Ascending aorta (tissue), 2 donors: ENCODE data around the gene GSTT2B. TPM values are rescaled to one million over a fixed set of nuclear protein-coding genes. Genes with fewer than 3 reads are reported as not detected.
A peak's percentile ranks its signal among the peaks of the same experiment; 100 is the strongest.
"Not testable (repeated sequence)": the region's sequence is repeated elsewhere in the genome, so short reads cannot be mapped to it uniquely, and the experiment has no call there.

ENCODE experiments used
- DNase-seq, 2 donors: peaks; one replicate each; pipeline ENCODE4 v3.0.0-alpha.2; 2019; ENCODE audit warnings: low spot score in 2 of 2
- H3K27ac ChIP-seq, 2 donors: fragments of 200-600 bp; sonication (generic); one replicate each; pipeline ENCODE4 v1.5.1; 2016 to 2017; ENCODE audit warnings: mild to moderate bottlenecking in 1 of 2
- H3K27me3 ChIP-seq: fragments of 200-600 bp; sonication (generic); one replicate; pipeline ENCODE4 v1.5.1; 2017
- H3K36me3 ChIP-seq, 2 donors: fragments of 200-600 bp; sonication (generic); one replicate each; pipeline ENCODE4 v1.5.1; 2016
- H3K4me1 ChIP-seq, 2 donors: fragments of 200-600 bp; sonication (generic); one replicate each; pipeline ENCODE4 v1.5.1; 2016 to 2017; ENCODE audit warnings: mild to moderate bottlenecking in 1 of 2
- H3K4me3 ChIP-seq, 2 donors: fragments of 200-600 bp; sonication (generic); one replicate each; pipeline ENCODE4 v1.5.1; 2016 to 2017; ENCODE audit warnings: mild to moderate bottlenecking in 1 of 2
- H3K9me3 ChIP-seq, 2 donors: fragments of 200-600 bp; sonication (generic); one replicate each; pipeline ENCODE4 v1.5.1; 2016
- intact Hi-C: fragments of 100-400 bp; cut with DNase I; formaldehyde crosslinking; loops from one replicate; pipeline ENCODE4 v1.15.1; 2023
- total RNA-seq: library from RNA; depleted of rRNA; stranded (reverse); fragments of >200 nt; gene quantifications from one replicate; pipeline ENCODE4 v1.1.0, GENCODE V29; 2016
- TF ChIP-seq, protein P1 (sequence below), 3 experiments: fragments of 200-600 bp in 2 of 3; fragments of 450-650 bp in 1 of 3; sonication (generic) in 2 of 3; IDR thresholded peaks; one replicate each; pipeline ENCODE4 v1.5.1; 2016 to 2019; ENCODE audit warnings: antibody characterized with exemption in 3 of 3, mild to moderate bottlenecking in 1 of 3, moderate library complexity in 1 of 3

Gene GSTT2B
- total RNA-seq, 1 donor from 2014 or later = not detected

DNA sequence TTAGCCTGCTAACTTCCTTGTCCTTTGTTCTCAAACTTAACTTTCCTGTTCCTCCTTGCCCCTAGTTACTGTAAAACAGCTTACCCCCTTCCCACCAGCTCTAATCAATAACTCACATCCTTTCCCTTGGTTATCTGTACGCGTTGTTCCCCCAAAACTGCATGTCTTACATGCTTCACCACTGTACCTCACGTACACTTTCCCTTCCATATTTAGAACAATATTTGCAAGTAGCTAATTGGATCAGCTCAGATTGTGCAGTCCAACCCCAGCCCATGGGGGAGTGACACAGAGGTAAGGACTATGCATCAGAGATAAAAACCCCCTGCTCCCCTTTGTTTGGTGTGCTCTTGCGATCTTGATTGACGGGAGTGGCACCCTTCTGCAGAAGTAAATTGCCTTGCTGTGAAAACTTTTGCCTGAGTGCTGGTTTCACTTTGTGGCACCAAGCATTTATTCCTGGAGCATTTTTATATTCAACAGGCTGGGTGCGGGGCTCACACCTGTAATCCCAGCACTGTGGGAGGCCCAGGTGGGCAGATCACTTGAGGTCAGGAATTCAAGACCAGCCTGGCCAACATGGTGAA is 35.9 kb downstream of the GSTT2B start:
- TF ChIP-seq, protein P1, sequence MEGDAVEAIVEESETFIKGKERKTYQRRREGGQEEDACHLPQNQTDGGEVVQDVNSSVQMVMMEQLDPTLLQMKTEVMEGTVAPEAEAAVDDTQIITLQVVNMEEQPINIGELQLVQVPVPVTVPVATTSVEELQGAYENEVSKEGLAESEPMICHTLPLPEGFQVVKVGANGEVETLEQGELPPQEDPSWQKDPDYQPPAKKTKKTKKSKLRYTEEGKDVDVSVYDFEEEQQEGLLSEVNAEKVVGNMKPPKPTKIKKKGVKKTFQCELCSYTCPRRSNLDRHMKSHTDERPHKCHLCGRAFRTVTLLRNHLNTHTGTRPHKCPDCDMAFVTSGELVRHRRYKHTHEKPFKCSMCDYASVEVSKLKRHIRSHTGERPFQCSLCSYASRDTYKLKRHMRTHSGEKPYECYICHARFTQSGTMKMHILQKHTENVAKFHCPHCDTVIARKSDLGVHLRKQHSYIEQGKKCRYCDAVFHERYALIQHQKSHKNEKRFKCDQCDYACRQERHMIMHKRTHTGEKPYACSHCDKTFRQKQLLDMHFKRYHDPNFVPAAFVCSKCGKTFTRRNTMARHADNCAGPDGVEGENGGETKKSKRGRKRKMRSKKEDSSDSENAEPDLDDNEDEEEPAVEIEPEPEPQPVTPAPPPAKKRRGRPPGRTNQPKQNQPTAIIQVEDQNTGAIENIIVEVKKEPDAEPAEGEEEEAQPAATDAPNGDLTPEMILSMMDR (IDR thresholded peaks at IDR 0.05) = no peak
- no peak overlapping the region for H3K27ac ChIP-seq
- H3K36me3 ChIP-seq = peaks cover 0 to 52% of the 10 kb centered on the region in 2 donors
- intact Hi-C loops = loop anchor here (5.0 kb wide), 1 partner anchor 47 kb away; the partner anchor contains the start of gene DDT
- H3K4me3 ChIP-seq = no peak overlapping the region
- H3K27me3 ChIP-seq = no peaks in the 10 kb centered on the region
- no peaks in the 10 kb centered on the region for H3K4me1 ChIP-seq
- no peak for DNase-seq
- no peaks in the 10 kb centered on the region for H3K9me3 ChIP-seq

GRCh38 chr22:23922921-23923320 is 38.1 kb downstream of the GSTT2B start:
- intact Hi-C loops = no loop called here
- Histone ChIP-seq H3K27me3 (no peaks in the 10 kb centered on the region), H3K4me1 (no peaks in the 10 kb centered on the region), H3K4me3 (no peak overlapping the region), H3K27ac (no peak overlapping the region), H3K36me3 (peaks cover 0 to 44% of the 10 kb centered on the region in 2 donors), H3K9me3 (no peaks in the 10 kb centered on the region)
- DNase-seq = no peak
- TF ChIP-seq, protein P1 (IDR thresholded peaks at IDR 0.05) = no peak

GRCh38 chr22:23921586-23922201 is 39.3 kb downstream of the GSTT2B start:
- H3K4me3 ChIP-seq, DNase-seq, intact Hi-C loops: not testable (repeated sequence)

GRCh38 chr22:23920267-23920611 is 40.8 kb downstream of the GSTT2B start:
- H3K4me1 ChIP-seq, H3K27me3 ChIP-seq, H3K9me3 ChIP-seq, intact Hi-C loops, H3K4me3 ChIP-seq, DNase-seq: not testable (repeated sequence)
- peaks cover 0 to 30% of the 10 kb centered on the region in 2 donors for H3K36me3 ChIP-seq
- peak overlapping the region; percentile 1 to 56 for H3K27ac ChIP-seq

More at GRCh38 chr22:23921586-23922201, 39.3 kb downstream of the GSTT2B start:
- H3K27ac ChIP-seq, H3K27me3 ChIP-seq, H3K9me3 ChIP-seq, H3K4me1 ChIP-seq: not testable (repeated sequence)
- H3K36me3 ChIP-seq = peaks cover 0 to 44% of the 10 kb centered on the region in 2 donors

DNA sequence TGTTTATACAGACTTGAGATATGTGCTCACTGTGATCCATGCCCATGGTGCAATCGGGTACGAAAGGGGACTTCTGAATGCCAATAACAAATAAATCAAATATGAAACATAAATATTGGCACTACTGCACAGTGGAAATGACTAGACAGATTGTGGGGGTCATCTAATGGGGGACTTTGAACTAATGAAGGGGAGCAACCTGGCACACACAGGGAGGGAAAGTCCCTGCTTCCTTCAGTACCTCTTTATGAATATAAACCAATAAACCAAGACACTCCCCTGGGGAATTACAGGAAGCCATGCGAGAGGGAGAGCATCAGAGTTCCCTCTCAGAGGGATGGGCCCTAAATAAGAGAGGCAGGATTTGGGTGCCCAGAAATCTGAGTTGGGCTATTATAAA is 45.7 kb downstream of the GSTT2B start:
- Histone ChIP-seq H3K27ac (no peak overlapping the region), H3K36me3 (no peaks in the 10 kb centered on the region), H3K4me3 (no peak overlapping the region), H3K27me3 (no peaks in the 10 kb centered on the region), H3K9me3 (no peaks in the 10 kb centered on the region), H3K4me1 (peaks cover 0 to 5% of the 10 kb centered on the region in 2 donors)
- DNase-seq = peak in 1 of 2 donors; percentile 48
- TF ChIP-seq, protein P1 (IDR thresholded peaks at IDR 0.05) = no peak
- intact Hi-C loops = no loop called here

DNA sequence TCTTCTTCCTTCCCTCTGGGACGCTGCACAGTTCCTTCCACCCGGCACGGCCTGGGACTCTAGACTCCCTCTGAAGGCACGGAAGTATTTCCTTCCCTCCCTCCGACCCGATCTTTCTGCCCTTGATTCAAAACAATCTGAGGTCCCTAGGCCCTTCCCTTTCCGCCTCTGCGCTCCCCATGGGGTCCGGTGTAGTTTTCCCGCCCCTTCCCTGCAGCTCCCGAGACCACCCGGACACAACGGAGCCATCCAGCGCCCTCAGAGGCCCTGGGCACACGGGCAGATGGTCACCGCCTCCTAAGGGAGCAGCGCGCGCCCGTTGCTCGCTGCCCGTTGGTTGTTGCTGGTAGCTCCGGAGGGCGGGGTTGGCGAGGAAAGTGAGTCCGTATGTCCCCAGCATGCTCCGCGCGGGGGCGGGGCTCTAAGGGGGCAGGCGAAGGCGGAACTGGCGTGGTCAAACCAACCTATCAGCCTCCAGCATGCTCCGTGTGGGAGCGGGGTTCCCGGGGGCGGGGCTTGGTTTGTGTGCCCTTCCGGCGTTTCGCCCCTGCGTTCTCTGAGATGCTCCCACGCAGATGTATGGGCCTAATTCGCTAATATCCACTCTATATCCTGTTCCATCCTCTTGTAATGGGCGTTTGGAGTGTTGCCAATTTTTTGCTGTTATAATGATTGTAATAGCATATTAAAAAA is 47.2 kb downstream of the GSTT2B start:
- peak overlapping the region; percentile 80 to 89 for H3K27ac ChIP-seq
- no peaks in the 10 kb centered on the region for H3K9me3 ChIP-seq
- peak; percentile 99 to 100 for DNase-seq
- H3K4me3 ChIP-seq = peak overlapping the region; percentile 59 to 66
- no peaks in the 10 kb centered on the region for H3K36me3 ChIP-seq
- TF ChIP-seq, protein P1 (IDR thresholded peaks at IDR 0.05) = no peak
- peaks cover 0 to 5% of the 10 kb centered on the region in 2 donors for H3K4me1 ChIP-seq
- no peaks in the 10 kb centered on the region for H3K27me3 ChIP-seq
- intact Hi-C loops = loop anchor here (1.0 kb wide), 1 partner anchor 19 kb away; no protein-coding TSS in a partner anchor
